Uterus (tissue), 4 donors: ENCODE measurements around the gene VWA8. TPM values are rescaled to one million over a fixed set of nuclear protein-coding genes. Genes with fewer than 3 reads are reported as not detected.
"Not testable (repeated sequence)": the region's sequence is repeated elsewhere in the genome, so short reads cannot be mapped to it uniquely, and the experiment has no call there.

Experiments
- DNase-seq, 2 donors: peaks; one replicate each; pipeline ENCODE4 v3.0.0-alpha.2; 2019 to 2020
- H3K27ac ChIP-seq, 2 donors: fragments of 200-600 bp; sonication (generic); 1 replicate in 1 of 2; 2 replicates in 1 of 2; pipeline ENCODE4 v1.5.1; 2016 to 2018
- H3K27me3 ChIP-seq, 2 donors: fragments of 200-600 bp; sonication (generic); one replicate each; pipeline ENCODE4 v1.5.1; 2018 to 2019; ENCODE audit warnings: control low read depth in 1 of 2
- H3K36me3 ChIP-seq, 2 donors: fragments of 200-600 bp; sonication (generic); one replicate each; pipeline ENCODE4 v1.5.1; 2019; ENCODE audit warnings: control low read depth in 1 of 2
- H3K4me1 ChIP-seq, 2 donors: fragments of 200-600 bp; sonication (generic); one replicate each; pipeline ENCODE4 v1.5.1; 2018 to 2019; ENCODE audit warnings: control low read depth in 1 of 2
- H3K4me3 ChIP-seq, 2 donors: fragments of 200-600 bp; sonication (generic); 1 replicate in 1 of 2; 2 replicates in 1 of 2; pipeline ENCODE4 v1.5.1; 2018 to 2019; ENCODE audit warnings: mild to moderate bottlenecking in 1 of 2
- H3K9me3 ChIP-seq, 2 donors: fragments of 200-600 bp; sonication (generic); one replicate each; pipeline ENCODE4 v1.5.1; 2019; ENCODE audit warnings: control low read depth in 1 of 2
- CTCF ChIP-seq, 4 experiments: fragments of 200-600 bp in 2 of 4; fragments of 450-650 bp in 2 of 4; sonication (generic) in 2 of 4; IDR thresholded peaks; one replicate each; pipeline ENCODE4 v1.5.1; 2016 to 2019; ENCODE audit warnings: antibody characterized with exemption in 4 of 4, mild to moderate bottlenecking in 2 of 4, moderate library complexity in 1 of 4
- POLR2A ChIP-seq, 2 donors: fragments of 450-650 bp; IDR thresholded peaks; one replicate each; pipeline ENCODE4 v1.6.1; 2016; ENCODE audit warnings: antibody characterized with exemption in 2 of 2, mild to moderate bottlenecking in 1 of 2, moderate library complexity in 1 of 2
- intact Hi-C: fragments of 100-400 bp; cut with DNase I; formaldehyde crosslinking; loops from one replicate; pipeline ENCODE4 v1.15.1; 2023; ENCODE audit warnings: low total_unique reads
- total RNA-seq, 4 donors: library from RNA; depleted of rRNA in 3 of 4; stranded (reverse); fragments of >200 nt in 3 of 4; gene quantifications; one replicate each; pipeline versions ENCODE4 v1.1.0 to v1.2.4, GENCODE V29; 2014 to 2023
- donor health status: DM: yes; HTN: yes; CAD: no.

The VWA8 gene
- total RNA-seq, 4 donors from 2014 or later, result 25.6 to 59.7 (median 37.5) TPM

GRCh38 chr13:41952749-41953148 is 8.2 kb downstream of the VWA8 start:
- intact Hi-C loops, result no loop called here

GRCh38 chr13:41949104-41949503 is 11.8 kb downstream of the VWA8 start:
- H3K27me3 ChIP-seq, intact Hi-C loops, H3K36me3 ChIP-seq, H3K4me3 ChIP-seq, H3K27ac ChIP-seq, DNase-seq, H3K4me1 ChIP-seq: not testable (repeated sequence)
- peaks cover 0 to 15% of the 10 kb centered on the region in 2 donors for H3K9me3 ChIP-seq

More at GRCh38 chr13:41952749-41953148, 8.2 kb downstream of the VWA8 start:
- H3K4me3 ChIP-seq, result no peak overlapping the region
- TF ChIP-seq POLR2A (IDR thresholded peaks at IDR 0.05) (no peak), CTCF (IDR thresholded peaks at IDR 0.05) (no peak)
- H3K27me3 ChIP-seq, result no peaks in the 10 kb centered on the region
- H3K36me3 ChIP-seq, result no peaks in the 10 kb centered on the region
- no peak for DNase-seq
- no peak overlapping the region for H3K27ac ChIP-seq
- H3K9me3 ChIP-seq, result no peaks in the 10 kb centered on the region
- no peaks in the 10 kb centered on the region for H3K4me1 ChIP-seq

- TF ChIP-seq POLR2A (IDR thresholded peaks at IDR 0.05) (no peak), CTCF (IDR thresholded peaks at IDR 0.05) (no peak)
- Histone ChIP-seq H3K9me3 (peaks cover 0 to 15% of the 10 kb centered on the region in 2 donors), H3K27me3 (no peaks in the 10 kb centered on the region), H3K36me3 (no peaks in the 10 kb centered on the region), H3K27ac (no peak overlapping the region), H3K4me3 (no peak overlapping the region), H3K4me1 (no peaks in the 10 kb centered on the region)
- intact Hi-C loops, result no loop called here
- no peak for DNase-seq
Measured at GRCh38 chr13:41945926-41946325, 15.0 kb downstream of the VWA8 start.

DNA sequence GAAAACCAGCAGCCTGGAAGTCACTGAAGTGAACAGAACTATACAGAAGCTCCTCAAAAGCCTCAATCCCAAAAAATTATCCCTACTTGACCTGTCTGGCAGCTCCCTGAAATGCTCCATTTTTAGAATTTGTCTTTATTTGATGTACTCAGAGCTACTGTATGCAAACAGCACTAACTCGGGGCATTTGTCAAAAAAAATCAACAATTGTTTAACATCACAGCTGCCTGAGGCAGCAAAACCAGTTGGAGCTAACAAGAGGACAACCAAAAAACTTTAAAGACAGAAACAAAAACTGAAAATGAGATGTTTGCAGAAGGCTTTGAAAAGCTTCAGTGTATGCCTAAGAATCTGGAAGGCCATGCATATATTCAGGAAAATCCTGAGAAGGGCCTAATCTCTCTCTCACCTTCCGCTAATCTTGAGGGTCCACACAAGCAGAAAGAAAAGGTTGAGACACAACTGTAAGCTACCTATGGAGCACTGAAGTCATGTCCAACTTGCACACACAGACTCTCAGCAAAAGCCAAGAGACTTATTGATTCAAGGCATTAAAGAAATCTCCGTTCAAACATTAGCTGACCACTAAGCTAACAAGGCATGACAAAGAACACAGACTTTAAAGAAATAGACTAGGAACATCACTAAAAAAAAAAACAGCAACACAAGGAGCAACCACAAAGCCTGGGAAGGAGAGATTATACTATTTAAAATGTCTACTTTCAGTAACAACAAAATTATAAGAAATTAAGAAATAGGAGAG is 16.1 kb downstream of the VWA8 start:
- Histone ChIP-seq H3K4me3 (no peak overlapping the region), H3K4me1 (no peaks in the 10 kb centered on the region), H3K36me3 (no peaks in the 10 kb centered on the region), H3K27me3 (no peaks in the 10 kb centered on the region), H3K27ac (no peak overlapping the region), H3K9me3 (peaks cover 0 to 15% of the 10 kb centered on the region in 2 donors)
- intact Hi-C loops, result no loop called here
- TF ChIP-seq CTCF (IDR thresholded peaks at IDR 0.05) (no peak), POLR2A (IDR thresholded peaks at IDR 0.05) (no peak)
- no peak for DNase-seq

- H3K36me3 ChIP-seq, result no peaks in the 10 kb centered on the region
- no peaks in the 10 kb centered on the region for H3K27me3 ChIP-seq
- DNase-seq, result no peak
- no peak overlapping the region for H3K4me3 ChIP-seq
- TF ChIP-seq POLR2A (IDR thresholded peaks at IDR 0.05), result no peak
- intact Hi-C loops, result no loop called here
- no peaks in the 10 kb centered on the region for H3K4me1 ChIP-seq
- H3K9me3 ChIP-seq, result peaks cover 0 to 15% of the 10 kb centered on the region in 2 donors
- no peak overlapping the region for H3K27ac ChIP-seq
Measured at GRCh38 chr13:41944229-41944628, 16.7 kb downstream of the VWA8 start.

GRCh38 chr13:41942462-41943094 is 18.3 kb downstream of the VWA8 start:
- H3K4me3 ChIP-seq, result no peak overlapping the region
- H3K9me3 ChIP-seq, result peaks cover 0 to 15% of the 10 kb centered on the region in 2 donors
- H3K4me1 ChIP-seq, result no peaks in the 10 kb centered on the region
- no peak for DNase-seq
- TF ChIP-seq POLR2A (IDR thresholded peaks at IDR 0.05) (no peak), CTCF (IDR thresholded peaks at IDR 0.05) (no peak)
- H3K36me3 ChIP-seq, result no peaks in the 10 kb centered on the region
- H3K27me3 ChIP-seq, result no peaks in the 10 kb centered on the region
- no peak overlapping the region for H3K27ac ChIP-seq
- intact Hi-C loops, result no loop called here
